Erythroblast (primary cell): ENCODE data around the gene NEK4.

Experiments used
- GATA1 ChIP-seq: IDR thresholded peaks from 2 replicates; pipeline ENCODE4 v1.6.1; 2011; ENCODE audit warnings: low read depth, mild to moderate bottlenecking, control low read depth, low read length, moderate library complexity
- POLR2A ChIP-seq: IDR thresholded peaks from 2 replicates; pipeline ENCODE4 v1.6.1; 2011; ENCODE audit warnings: mild to moderate bottlenecking, low read length

- TF ChIP-seq POLR2A (no peak), GATA1 (no peak)
Observed at GRCh38 chr3:52787672-52788625, 17.2 kb upstream of the NEK4 start.
